ENCODE measurements around the gene MS4A14. TPM values are rescaled to one million over a fixed set of nuclear protein-coding genes. Genes with fewer than 3 reads are reported as not detected.

Gene MS4A14
- total RNA-seq, 1 experiment from 2014 or later = not detected

DNA sequence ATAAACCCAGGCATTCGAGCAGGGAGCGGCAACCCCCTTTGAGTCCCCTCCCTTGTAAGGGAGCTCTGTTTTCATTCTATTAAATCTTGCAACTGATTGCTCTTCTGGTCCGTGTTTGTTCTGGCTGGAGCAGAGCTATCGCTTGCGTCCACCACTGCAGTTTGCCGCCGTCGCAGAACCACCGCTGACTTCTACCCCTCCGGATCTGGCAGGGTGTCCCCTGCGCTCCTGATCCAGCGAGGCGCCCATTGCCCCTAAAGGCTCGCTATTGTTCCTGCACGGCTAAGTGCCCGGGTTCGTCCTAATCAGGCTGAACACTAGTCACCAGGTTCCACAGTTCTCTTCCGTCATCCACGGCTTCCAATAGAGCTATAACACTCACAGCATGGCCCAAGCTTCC, 28.4 kb upstream of the MS4A14 start:
- Histone ChIP-seq H3K9ac (ENCODE audit: low read length) (no peak overlapping the region), H4K20me1 (ENCODE audit: insufficient read depth) (no peaks in the 10 kb centered on the region), H3K9me2 (ENCODE audit: insufficient read depth) (no peaks in the 10 kb centered on the region), H3K79me2 (ENCODE audit: insufficient read depth, low read length) (no peaks in the 10 kb centered on the region), H3K4me2 (ENCODE audit: low read length) (no peak overlapping the region), H3K36me3 (ENCODE audit: control insufficient read depth in 1 of 2, insufficient read depth in 2 of 2, low read length in 2 of 2) (no peaks in the 10 kb centered on the region), H3K27ac (ENCODE audit: low read depth, low read length) (no peak overlapping the region), H2AFZ (ENCODE audit: low read depth, low read length, poor library complexity, severe bottlenecking) (no peak overlapping the region), H3K9me3 (ENCODE audit: control insufficient read depth in 1 of 2, insufficient read depth in 1 of 2, low read depth in 1 of 2, low read length in 2 of 2) (no peaks in the 10 kb centered on the region), H3K27me3 (ENCODE audit: insufficient read depth, low read length) (peaks cover 7% of the 10 kb centered on the region; the same call in 1 of the 2 replicates), H3K4me3 (replicated peaks in 1 of 2; ENCODE audit: low read depth in 1 of 2, low read length in 2 of 2) (no peak overlapping the region), H3K4me1 (ENCODE audit: control insufficient read depth in 1 of 2, insufficient read depth in 2 of 2, low read length in 2 of 2) (no peaks in the 10 kb centered on the region)
- intact Hi-C loops (cut with micrococcal nuclease) = no loop called here
- CTCF ChIA-PET = no interaction called here
- ATAC-seq (no peak), DNase-seq (ENCODE audit: low read depth, low spot score) (no peak)
- RAD21 ChIA-PET (ENCODE audit: low non-redundant PET in 1 of 2, low total read pairs in 2 of 2, uncharacterized antibody in 2 of 2, unreplicated experiment in 2 of 2) = no interaction called here
- no TSS peak for BruUV-seq (replicated peaks)
- POLR2A ChIA-PET = no interaction called here
- TF ChIP-seq EZH2 (IDR thresholded peaks at IDR 0.05) (no peak), ZNF274 (IDR thresholded peaks at IDR 0.05; ENCODE audit: low read depth, low read length) (no peak), CBX3 (IDR thresholded peaks at IDR 0.05; ENCODE audit: low read depth) (no peak), SRF (IDR thresholded peaks at IDR 0.05; ENCODE audit: low read depth) (no peak), CEBPB (IDR thresholded peaks at IDR 0.05; ENCODE audit: low read depth) (no peak), ELF1 (IDR thresholded peaks at IDR 0.05; ENCODE audit: borderline replicate concordance, low read depth) (no peak), TCF7L2 (IDR thresholded peaks at IDR 0.05; ENCODE audit: borderline replicate concordance, extremely low read depth, insufficient read depth, insufficient read length) (no peak), YY1 (IDR thresholded peaks at IDR 0.05; ENCODE audit: extremely low read depth, insufficient replicate concordance, low read depth, low read length) (no peak), ZFX (IDR thresholded peaks at IDR 0.05) (no peak), FOSL1 (IDR thresholded peaks at IDR 0.05; ENCODE audit: low read depth) (no peak), POLR2AphosphoS5 (IDR thresholded peaks at IDR 0.05; ENCODE audit: low read depth, low read length) (no peak), EZH2phosphoT487 (IDR thresholded peaks at IDR 0.05; ENCODE audit: borderline replicate concordance) (no peak), SIN3A (IDR thresholded peaks at IDR 0.05; ENCODE audit: low read depth) (no peak)
- TF ChIP-seq, protein P1, sequence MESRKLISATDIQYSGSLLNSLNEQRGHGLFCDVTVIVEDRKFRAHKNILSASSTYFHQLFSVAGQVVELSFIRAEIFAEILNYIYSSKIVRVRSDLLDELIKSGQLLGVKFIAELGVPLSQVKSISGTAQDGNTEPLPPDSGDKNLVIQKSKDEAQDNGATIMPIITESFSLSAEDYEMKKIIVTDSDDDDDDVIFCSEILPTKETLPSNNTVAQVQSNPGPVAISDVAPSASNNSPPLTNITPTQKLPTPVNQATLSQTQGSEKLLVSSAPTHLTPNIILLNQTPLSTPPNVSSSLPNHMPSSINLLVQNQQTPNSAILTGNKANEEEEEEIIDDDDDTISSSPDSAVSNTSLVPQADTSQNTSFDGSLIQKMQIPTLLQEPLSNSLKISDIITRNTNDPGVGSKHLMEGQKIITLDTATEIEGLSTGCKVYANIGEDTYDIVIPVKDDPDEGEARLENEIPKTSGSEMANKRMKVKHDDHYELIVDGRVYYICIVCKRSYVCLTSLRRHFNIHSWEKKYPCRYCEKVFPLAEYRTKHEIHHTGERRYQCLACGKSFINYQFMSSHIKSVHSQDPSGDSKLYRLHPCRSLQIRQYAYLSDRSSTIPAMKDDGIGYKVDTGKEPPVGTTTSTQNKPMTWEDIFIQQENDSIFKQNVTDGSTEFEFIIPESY (IDR thresholded peaks at IDR 0.05; ENCODE audit: extremely low read depth, insufficient replicate concordance, low read length) = no peak
- TF ChIP-seq, protein P2, sequence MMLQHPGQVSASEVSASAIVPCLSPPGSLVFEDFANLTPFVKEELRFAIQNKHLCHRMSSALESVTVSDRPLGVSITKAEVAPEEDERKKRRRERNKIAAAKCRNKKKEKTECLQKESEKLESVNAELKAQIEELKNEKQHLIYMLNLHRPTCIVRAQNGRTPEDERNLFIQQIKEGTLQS (IDR thresholded peaks at IDR 0.05) = no peak
- TF ChIP-seq, protein P3, sequence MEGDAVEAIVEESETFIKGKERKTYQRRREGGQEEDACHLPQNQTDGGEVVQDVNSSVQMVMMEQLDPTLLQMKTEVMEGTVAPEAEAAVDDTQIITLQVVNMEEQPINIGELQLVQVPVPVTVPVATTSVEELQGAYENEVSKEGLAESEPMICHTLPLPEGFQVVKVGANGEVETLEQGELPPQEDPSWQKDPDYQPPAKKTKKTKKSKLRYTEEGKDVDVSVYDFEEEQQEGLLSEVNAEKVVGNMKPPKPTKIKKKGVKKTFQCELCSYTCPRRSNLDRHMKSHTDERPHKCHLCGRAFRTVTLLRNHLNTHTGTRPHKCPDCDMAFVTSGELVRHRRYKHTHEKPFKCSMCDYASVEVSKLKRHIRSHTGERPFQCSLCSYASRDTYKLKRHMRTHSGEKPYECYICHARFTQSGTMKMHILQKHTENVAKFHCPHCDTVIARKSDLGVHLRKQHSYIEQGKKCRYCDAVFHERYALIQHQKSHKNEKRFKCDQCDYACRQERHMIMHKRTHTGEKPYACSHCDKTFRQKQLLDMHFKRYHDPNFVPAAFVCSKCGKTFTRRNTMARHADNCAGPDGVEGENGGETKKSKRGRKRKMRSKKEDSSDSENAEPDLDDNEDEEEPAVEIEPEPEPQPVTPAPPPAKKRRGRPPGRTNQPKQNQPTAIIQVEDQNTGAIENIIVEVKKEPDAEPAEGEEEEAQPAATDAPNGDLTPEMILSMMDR (IDR thresholded peaks at IDR 0.05 in 2 of 3, conservative IDR thresholded peaks at IDR 0.05 in 1 of 3; ENCODE audit: borderline replicate concordance in 1 of 3, insufficient read depth in 1 of 3, low read depth in 2 of 3, low read length in 2 of 3) = no peak
- TF ChIP-seq, protein P4, sequence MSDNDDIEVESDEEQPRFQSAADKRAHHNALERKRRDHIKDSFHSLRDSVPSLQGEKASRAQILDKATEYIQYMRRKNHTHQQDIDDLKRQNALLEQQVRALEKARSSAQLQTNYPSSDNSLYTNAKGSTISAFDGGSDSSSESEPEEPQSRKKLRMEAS (IDR thresholded peaks at IDR 0.05) = no peak
